Liver (tissue), 3 donors: ENCODE measurements around the gene MARK3.

ENCODE experiments used
- JUND ChIP-seq, 2 donors: IDR thresholded peaks; 2 replicates each; pipeline ENCODE4 v1.6.1; 2016; ENCODE audit warnings: antibody characterized with exemption in 2 of 2
- REST ChIP-seq: IDR thresholded peaks from 2 replicates; pipeline ENCODE4 v1.6.1; 2016; ENCODE audit warnings: antibody characterized with exemption, mild to moderate bottlenecking
- SP1 ChIP-seq: IDR thresholded peaks from 2 replicates; pipeline ENCODE4 v1.6.1; 2018; ENCODE audit warnings: antibody characterized with exemption, mild to moderate bottlenecking
- YY1 ChIP-seq: IDR thresholded peaks from 2 replicates; pipeline ENCODE4 v1.6.1; 2016; ENCODE audit warnings: antibody characterized with exemption, mild to moderate bottlenecking
- TF ChIP-seq, protein P1 (sequence below): fragments of 150-350 bp; IDR thresholded peaks from 2 replicates; pipeline ENCODE4 v1.5.1; 2017; ENCODE audit warnings: improper control_type of control experiment, low read depth, low read length; ENCODE audit not compliant: missing input control
- donor health status: healthy.
- donor health status: healthy.

DNA sequence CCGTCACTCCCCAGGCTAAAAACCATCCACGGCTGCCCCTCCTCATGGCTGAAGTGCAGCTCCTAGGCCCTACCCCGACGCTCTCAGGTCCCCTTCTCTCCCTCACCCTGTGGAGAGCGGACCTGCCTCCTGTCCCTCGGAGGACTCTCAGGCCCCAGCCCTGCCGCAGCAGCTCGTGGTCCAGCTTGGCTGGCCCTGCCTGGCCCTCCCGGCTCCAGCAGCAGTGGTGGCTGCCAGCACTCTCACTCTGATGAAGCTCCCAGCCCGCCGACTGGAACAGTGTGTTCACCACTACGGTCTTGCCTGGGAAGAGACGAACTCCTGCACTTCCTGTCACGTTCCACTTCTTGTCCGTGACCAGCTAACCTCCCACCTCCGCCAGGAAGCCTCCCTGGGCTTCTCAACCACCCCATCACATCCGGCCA, 166.1 kb downstream of the MARK3 start:
- TF ChIP-seq, protein P1, sequence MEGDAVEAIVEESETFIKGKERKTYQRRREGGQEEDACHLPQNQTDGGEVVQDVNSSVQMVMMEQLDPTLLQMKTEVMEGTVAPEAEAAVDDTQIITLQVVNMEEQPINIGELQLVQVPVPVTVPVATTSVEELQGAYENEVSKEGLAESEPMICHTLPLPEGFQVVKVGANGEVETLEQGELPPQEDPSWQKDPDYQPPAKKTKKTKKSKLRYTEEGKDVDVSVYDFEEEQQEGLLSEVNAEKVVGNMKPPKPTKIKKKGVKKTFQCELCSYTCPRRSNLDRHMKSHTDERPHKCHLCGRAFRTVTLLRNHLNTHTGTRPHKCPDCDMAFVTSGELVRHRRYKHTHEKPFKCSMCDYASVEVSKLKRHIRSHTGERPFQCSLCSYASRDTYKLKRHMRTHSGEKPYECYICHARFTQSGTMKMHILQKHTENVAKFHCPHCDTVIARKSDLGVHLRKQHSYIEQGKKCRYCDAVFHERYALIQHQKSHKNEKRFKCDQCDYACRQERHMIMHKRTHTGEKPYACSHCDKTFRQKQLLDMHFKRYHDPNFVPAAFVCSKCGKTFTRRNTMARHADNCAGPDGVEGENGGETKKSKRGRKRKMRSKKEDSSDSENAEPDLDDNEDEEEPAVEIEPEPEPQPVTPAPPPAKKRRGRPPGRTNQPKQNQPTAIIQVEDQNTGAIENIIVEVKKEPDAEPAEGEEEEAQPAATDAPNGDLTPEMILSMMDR, result no peak
- TF ChIP-seq REST (no peak), SP1 (no peak), YY1 (no peak), JUND (IDR thresholded peaks at IDR 0.05) (no peak)
